DND-41 (cell line): ENCODE data around the gene TCF4.

Source experiments
- ATAC-seq: fragments of 200-7000 bp; cut with Tn5 transposase; 3 replicates; pipeline ENCODE4 v1.9.1; 2021; ENCODE audit warnings: low read depth; ENCODE audit not compliant: insufficient read depth
- DNase-seq: peaks from one replicate; pipeline ENCODE4 v3.0.0-alpha.2; 2020
- H2AFZ ChIP-seq: 2 replicates; pipeline ENCODE4 v1.6.0; 2012; ENCODE audit warnings: low read depth, low read length
- H3K27ac ChIP-seq: 2 replicates; pipeline ENCODE4 v1.5.1; 2012; ENCODE audit warnings: low read length, inconsistent platforms
- H3K27me3 ChIP-seq: fragments of 200-600 bp; sonication (generic); 2 replicates; pipeline ENCODE4 v1.6.0; 2012; ENCODE audit warnings: low read length, mild to moderate bottlenecking, inconsistent platforms; ENCODE audit not compliant: insufficient read depth, poor library complexity
- H3K36me3 ChIP-seq: 2 replicates; pipeline ENCODE4 v1.5.1; 2012; ENCODE audit warnings: low read length, inconsistent platforms; ENCODE audit not compliant: insufficient read depth
- H3K4me1 ChIP-seq: 2 replicates; pipeline ENCODE4 v1.5.1; 2012; ENCODE audit warnings: mild to moderate bottlenecking, low read length; ENCODE audit not compliant: insufficient read depth
- H3K4me2 ChIP-seq: 2 replicates; pipeline ENCODE4 v1.6.0; 2012; ENCODE audit warnings: mild to moderate bottlenecking, moderate library complexity, low read length, inconsistent platforms; ENCODE audit not compliant: insufficient read depth
- H3K4me3 ChIP-seq, 2 experiments: fragments of 200-600 bp in 1 of 2; shearing (Covaris generic) in 1 of 2; 2 replicates each; pipeline ENCODE4 v1.5.1; 2012 to 2016; ENCODE audit warnings: inconsistent platforms in 2 of 2, low read length in 2 of 2, mild to moderate bottlenecking in 2 of 2, low read depth in 1 of 2, moderate library complexity in 1 of 2
- H3K79me2 ChIP-seq: 2 replicates; pipeline ENCODE4 v1.6.0; 2012; ENCODE audit warnings: low read length, inconsistent platforms; ENCODE audit not compliant: insufficient read depth
- H3K9ac ChIP-seq: 2 replicates; pipeline ENCODE4 v1.6.0; 2012; ENCODE audit warnings: low read depth, mild to moderate bottlenecking, inconsistent platforms, low read length, moderate library complexity
- H3K9me3 ChIP-seq: 2 replicates; pipeline ENCODE4 v1.5.1; 2012; ENCODE audit warnings: low read length, moderate library complexity, mild to moderate bottlenecking, inconsistent platforms; ENCODE audit not compliant: insufficient read depth, severe bottlenecking
- H4K20me1 ChIP-seq: 2 replicates; pipeline ENCODE4 v1.6.0; 2012; ENCODE audit warnings: low read length; ENCODE audit not compliant: insufficient read depth
- CTCF ChIP-seq: IDR thresholded peaks from 2 replicates; pipeline ENCODE4 v1.5.1; 2012; ENCODE audit warnings: borderline replicate concordance, low read length, moderate library complexity, mild to moderate bottlenecking; ENCODE audit not compliant: poor library complexity, severe bottlenecking; ENCODE audit errors: extremely low read depth
- EZH2 ChIP-seq: IDR thresholded peaks from 3 replicates; pipeline ENCODE4 v1.6.1; 2012; ENCODE audit warnings: borderline replicate concordance, low read depth, mild to moderate bottlenecking, moderate library complexity, low read length, inconsistent platforms; ENCODE audit not compliant: severe bottlenecking

The TCF4 gene

GRCh38 chr18:55402731-55403405, 185.1 kb downstream of the TCF4 start:
- H3K9ac ChIP-seq = no peak overlapping the region

GRCh38 chr18:55401638-55402191, 186.3 kb downstream of the TCF4 start:
- Histone ChIP-seq H3K36me3 (no peaks in the 10 kb centered on the region), H3K79me2 (no peaks in the 10 kb centered on the region), H3K4me3 (no peak overlapping the region), H3K9me3 (no peaks in the 10 kb centered on the region), H3K27me3 (no peaks in the 10 kb centered on the region), H4K20me1 (no peaks in the 10 kb centered on the region), H2AFZ (no peak overlapping the region), H3K9ac (no peak overlapping the region), H3K4me1 (no peaks in the 10 kb centered on the region), H3K27ac (no peak overlapping the region), H3K4me2 (no peak overlapping the region)
- TF ChIP-seq CTCF (no peak), EZH2 (no peak)
- ATAC-seq = no peak
- no peak for DNase-seq

More at GRCh38 chr18:55402731-55403405, 185.1 kb downstream of the TCF4 start:
- Histone ChIP-seq H4K20me1 (no peaks in the 10 kb centered on the region), H3K4me1 (no peaks in the 10 kb centered on the region), H3K4me2 (no peak overlapping the region), H3K9me3 (no peaks in the 10 kb centered on the region), H3K79me2 (no peaks in the 10 kb centered on the region), H3K27ac (no peak overlapping the region), H3K36me3 (no peaks in the 10 kb centered on the region), H3K27me3 (no peaks in the 10 kb centered on the region), H3K4me3 (no peak overlapping the region), H2AFZ (no peak overlapping the region)
- TF ChIP-seq CTCF = no peak
- no peak for TF ChIP-seq EZH2
- ATAC-seq = no peak
- DNase-seq = no peak

- Histone ChIP-seq H3K4me2 (no peak overlapping the region), H3K4me3 (no peak overlapping the region), H2AFZ (no peak overlapping the region), H3K4me1 (no peaks in the 10 kb centered on the region), H4K20me1 (no peaks in the 10 kb centered on the region), H3K27ac (no peak overlapping the region), H3K27me3 (no peaks in the 10 kb centered on the region), H3K9ac (no peak overlapping the region), H3K79me2 (no peaks in the 10 kb centered on the region), H3K36me3 (no peaks in the 10 kb centered on the region), H3K9me3 (no peaks in the 10 kb centered on the region)
- ATAC-seq (no peak), DNase-seq (no peak)
- TF ChIP-seq EZH2 (no peak), CTCF (no peak)
These were observed 187.1 kb downstream of the TCF4 start for GRCh38 chr18:55400590-55401541.
